ENCODE results near the gene MAD2L2.

The MAD2L2 gene

DNA sequence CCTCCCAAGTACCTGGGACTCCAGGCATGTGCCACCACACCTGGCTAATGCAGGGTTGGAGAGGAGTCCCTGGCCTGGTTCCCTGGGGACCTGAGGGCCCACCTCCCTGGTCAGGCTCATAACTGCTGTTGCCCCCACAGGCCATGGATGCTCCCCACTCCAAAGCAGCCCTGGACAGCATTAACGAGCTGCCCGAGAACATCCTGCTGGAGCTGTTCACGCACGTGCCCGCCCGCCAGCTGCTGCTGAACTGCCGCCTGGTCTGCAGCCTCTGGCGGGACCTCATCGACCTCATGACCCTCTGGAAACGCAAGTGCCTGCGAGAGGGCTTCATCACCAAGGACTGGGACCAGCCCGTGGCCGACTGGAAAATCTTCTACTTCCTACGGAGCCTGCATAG is 12.4 kb downstream of the MAD2L2 start:
- TF ChIP-seq, protein P1, sequence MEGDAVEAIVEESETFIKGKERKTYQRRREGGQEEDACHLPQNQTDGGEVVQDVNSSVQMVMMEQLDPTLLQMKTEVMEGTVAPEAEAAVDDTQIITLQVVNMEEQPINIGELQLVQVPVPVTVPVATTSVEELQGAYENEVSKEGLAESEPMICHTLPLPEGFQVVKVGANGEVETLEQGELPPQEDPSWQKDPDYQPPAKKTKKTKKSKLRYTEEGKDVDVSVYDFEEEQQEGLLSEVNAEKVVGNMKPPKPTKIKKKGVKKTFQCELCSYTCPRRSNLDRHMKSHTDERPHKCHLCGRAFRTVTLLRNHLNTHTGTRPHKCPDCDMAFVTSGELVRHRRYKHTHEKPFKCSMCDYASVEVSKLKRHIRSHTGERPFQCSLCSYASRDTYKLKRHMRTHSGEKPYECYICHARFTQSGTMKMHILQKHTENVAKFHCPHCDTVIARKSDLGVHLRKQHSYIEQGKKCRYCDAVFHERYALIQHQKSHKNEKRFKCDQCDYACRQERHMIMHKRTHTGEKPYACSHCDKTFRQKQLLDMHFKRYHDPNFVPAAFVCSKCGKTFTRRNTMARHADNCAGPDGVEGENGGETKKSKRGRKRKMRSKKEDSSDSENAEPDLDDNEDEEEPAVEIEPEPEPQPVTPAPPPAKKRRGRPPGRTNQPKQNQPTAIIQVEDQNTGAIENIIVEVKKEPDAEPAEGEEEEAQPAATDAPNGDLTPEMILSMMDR (IDR thresholded peaks at IDR 0.05; ENCODE audit: low read length, missing control alignments), result no peak
- no peak overlapping the region for H3K4me3 ChIP-seq (replicated peaks; ENCODE audit: low read depth, low read length)
- DNase-seq (ENCODE audit: low read depth), result no peak

DNA sequence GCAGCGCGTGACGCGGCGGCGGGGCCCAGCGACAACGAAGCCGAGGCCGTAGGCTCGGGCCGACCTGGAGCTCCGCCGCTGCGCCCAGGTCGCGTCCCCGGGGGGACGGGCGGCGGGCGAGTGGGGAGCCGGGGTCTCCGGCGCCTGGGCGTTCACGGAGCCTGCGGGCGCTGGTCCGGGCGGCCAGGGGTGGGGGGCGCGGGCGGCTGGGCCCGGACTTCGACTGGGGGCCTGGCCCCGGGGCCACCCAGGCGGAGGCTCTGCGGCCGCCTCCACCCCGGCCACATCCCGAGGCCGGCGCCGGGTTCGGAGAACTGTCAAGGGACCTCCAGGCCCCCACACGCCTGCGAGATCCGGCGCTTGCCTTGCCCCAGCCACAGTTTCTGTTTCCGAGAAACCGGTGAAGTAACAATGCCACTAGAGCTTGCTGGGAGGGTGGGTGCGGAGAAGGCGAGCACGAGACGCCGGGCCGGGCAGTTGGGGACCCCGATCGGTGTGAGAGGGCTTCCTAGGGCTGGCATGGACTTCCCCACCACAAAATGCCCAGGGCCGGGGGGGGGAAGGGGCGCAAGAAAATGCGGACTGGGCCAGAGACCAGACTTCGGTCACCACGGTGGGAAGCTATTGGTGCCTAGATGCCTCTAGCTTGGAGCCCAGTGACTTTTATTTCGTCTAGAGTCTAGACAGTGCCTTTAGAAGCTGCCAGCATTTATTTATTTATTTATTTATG is 16.4 kb downstream of the MAD2L2 start:
- TF ChIP-seq, protein P1 (IDR thresholded peaks at IDR 0.05; ENCODE audit: low read length, missing control alignments), result no peak
- DNase-seq (ENCODE audit: low read depth), result peak; percentile 27
- H3K4me3 ChIP-seq (replicated peaks; ENCODE audit: low read depth, low read length), result peak overlapping the region; percentile 51

DNA sequence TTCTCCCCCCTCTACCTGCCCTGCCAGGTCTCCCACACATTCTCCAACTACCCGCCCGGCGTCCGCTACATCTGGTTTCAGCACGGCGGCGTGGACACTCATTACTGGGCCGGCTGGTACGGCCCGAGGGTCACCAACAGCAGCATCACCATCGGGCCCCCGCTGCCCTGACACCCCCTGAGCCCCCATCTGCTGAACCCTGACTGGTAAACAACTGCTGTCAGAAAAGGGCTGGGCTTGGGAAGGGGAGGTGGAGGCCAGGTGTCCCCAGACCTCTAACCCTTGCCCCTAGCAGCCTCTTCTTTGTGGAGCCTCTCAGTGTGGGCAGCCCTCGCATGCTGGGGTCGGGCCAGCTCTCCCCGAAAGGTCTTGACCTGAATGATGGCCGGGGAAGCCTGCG is 19.8 kb downstream of the MAD2L2 start:
- TF ChIP-seq, protein P1 (IDR thresholded peaks at IDR 0.05; ENCODE audit: low read length, missing control alignments), result no peak

DNA sequence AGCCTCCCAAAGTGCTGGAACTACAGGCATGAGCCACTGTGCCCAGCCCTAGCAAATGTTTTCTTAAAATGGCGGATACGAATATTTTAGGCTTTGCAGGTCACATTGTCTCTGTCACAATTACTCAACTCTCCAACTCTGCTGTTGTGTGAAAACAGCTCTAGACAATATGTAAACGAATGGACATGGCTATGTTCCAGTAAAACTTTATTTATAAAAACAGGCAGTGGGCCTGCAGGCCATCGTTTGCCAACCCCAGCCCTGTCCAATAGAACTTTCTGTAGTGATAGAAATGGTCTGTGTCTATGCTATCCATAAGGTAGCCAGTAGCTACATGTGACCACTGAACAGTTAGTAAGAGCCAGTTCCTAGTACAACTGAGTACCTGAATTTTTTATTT is 21.2 kb downstream of the MAD2L2 start:
- no peak for DNase-seq (ENCODE audit: low read depth)
- H3K4me3 ChIP-seq (replicated peaks; ENCODE audit: low read depth, low read length), result no peak overlapping the region
- TF ChIP-seq, protein P1 (IDR thresholded peaks at IDR 0.05; ENCODE audit: low read length, missing control alignments), result no peak

More for the DNA sequence above, 19.8 kb downstream of the MAD2L2 start:
- no peak for DNase-seq (ENCODE audit: low read depth)
- H3K4me3 ChIP-seq (replicated peaks; ENCODE audit: low read depth, low read length), result no peak overlapping the region

DNA sequence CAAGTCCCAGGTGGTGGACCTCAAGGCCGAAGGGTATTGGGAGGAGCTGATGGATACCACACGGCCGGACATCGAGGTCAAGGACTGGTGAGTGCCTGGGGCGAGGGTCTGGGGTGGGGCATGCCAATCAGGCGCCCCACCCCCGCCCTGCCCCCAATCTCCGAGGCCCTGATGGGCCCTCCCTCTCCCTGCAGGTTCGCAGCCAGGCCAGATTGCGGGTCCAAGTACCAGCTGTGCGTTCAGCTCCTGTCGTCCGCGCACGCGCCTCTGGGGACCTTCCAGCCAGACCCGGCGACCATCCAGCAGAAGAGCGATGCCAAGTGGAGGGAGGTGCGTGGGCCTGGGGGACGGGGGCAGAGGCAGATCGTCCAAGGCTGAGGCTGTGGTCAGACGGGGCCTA is 22.4 kb downstream of the MAD2L2 start:
- DNase-seq (ENCODE audit: low read depth), result no peak

DNA sequence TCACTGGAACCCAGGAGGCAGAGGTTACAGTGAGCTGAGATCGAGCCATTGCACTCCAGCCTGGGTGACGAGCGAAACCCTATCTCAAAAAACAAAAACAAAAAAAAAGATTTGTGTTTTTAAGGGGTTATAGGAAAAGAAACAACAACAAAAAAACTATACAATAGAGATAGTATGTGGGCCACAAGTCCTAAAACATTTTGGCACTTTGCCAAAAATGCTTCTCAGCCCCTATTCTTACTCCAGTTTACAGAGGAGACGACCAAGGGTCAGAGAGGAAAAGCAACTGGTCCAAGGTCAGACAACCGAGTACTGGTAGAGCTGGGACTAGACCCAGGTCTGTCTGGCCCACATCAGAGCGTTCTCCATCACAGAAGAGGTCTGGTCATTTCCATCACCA is 23.3 kb downstream of the MAD2L2 start:
- H3K4me3 ChIP-seq (replicated peaks; ENCODE audit: low read depth, low read length), result no peak overlapping the region
- DNase-seq (ENCODE audit: low read depth), result no peak
- TF ChIP-seq, protein P1 (IDR thresholded peaks at IDR 0.05; ENCODE audit: low read length, missing control alignments), result no peak

More for the DNA sequence above, 22.4 kb downstream of the MAD2L2 start:
- TF ChIP-seq, protein P1 (IDR thresholded peaks at IDR 0.05; ENCODE audit: low read length, missing control alignments), result no peak
- no peak overlapping the region for H3K4me3 ChIP-seq (replicated peaks; ENCODE audit: low read depth, low read length)

All from fibroblast of pulmonary artery (primary cell).